NB4 (cell line): ENCODE data around the gene CPXM1.

ENCODE experiments used
- CTCF ChIP-seq: IDR thresholded peaks from one replicate; pipeline ENCODE4 v1.5.1; 2012; ENCODE audit warnings: low read depth, low read length
- MAX ChIP-seq: IDR thresholded peaks from 2 replicates; pipeline ENCODE4 v1.6.1; 2011; ENCODE audit warnings: low read depth, low read length
- POLR2A ChIP-seq: IDR thresholded peaks from 2 replicates; pipeline ENCODE4 v1.6.1; 2011; ENCODE audit warnings: mild to moderate bottlenecking; ENCODE audit not compliant: insufficient read length; ENCODE audit errors: extremely low read depth

DNA sequence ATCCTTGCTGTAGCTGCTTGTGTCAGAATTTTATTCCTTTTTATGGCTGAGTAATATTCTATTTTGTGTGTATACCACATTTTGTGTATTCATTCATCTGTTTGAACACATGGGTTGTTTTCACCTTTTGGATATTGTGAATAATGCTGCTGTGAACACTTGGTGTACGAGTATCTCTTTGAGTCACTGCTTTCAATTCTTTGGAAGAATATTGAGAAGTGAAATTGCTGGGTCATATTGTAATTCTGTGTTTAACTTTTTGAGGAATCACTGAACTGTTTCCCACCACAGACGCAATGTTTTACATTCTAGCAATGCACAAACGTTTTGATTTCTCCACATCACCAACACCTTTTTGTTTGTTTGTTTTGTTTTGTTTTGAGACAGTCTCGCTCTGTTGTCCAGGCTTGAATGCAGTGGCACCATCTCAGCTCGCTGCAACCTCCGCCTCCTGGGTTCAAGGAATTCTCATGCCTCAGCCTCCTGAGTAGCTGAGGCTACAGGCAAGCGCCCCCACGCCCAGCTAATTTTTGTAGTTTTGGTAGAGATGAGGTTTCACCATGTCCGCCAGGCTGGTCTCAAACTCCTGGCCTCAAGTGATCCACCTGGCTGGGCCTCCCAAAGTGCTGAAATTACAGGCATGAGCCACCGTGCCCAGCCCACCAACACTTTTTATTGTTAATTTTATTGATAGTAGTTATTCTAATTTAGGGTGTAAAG is 21.7 kb downstream of the CPXM1 start:
- TF ChIP-seq CTCF (no peak), POLR2A (no peak), MAX (no peak)
